ENCODE measurements around the gene TTC33.
"Not testable (repeated sequence)": the region's sequence is repeated elsewhere in the genome, so short reads cannot be mapped to it uniquely, and the experiment has no call there.

DNA sequence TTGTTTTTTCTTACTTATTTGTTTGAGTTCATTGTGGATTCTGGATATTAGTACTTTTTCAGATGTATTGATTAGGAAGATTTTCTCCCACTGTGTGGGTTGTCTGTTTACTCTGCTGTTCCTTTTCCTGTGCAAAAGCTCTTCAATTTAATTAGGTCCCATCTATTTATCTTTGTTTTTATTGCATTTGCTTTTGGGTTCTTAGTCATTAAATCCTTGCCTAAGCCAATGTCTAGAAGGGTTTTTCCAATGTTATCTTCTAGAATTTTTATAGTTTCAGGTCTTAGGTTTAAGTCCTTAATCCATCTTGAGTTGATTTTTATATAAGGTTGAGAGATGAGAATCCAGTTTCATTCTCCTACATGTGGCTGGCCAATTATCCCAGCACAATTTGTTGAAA is 38.6 kb upstream of the TTC33 start:
- TF ChIP-seq, protein P1, sequence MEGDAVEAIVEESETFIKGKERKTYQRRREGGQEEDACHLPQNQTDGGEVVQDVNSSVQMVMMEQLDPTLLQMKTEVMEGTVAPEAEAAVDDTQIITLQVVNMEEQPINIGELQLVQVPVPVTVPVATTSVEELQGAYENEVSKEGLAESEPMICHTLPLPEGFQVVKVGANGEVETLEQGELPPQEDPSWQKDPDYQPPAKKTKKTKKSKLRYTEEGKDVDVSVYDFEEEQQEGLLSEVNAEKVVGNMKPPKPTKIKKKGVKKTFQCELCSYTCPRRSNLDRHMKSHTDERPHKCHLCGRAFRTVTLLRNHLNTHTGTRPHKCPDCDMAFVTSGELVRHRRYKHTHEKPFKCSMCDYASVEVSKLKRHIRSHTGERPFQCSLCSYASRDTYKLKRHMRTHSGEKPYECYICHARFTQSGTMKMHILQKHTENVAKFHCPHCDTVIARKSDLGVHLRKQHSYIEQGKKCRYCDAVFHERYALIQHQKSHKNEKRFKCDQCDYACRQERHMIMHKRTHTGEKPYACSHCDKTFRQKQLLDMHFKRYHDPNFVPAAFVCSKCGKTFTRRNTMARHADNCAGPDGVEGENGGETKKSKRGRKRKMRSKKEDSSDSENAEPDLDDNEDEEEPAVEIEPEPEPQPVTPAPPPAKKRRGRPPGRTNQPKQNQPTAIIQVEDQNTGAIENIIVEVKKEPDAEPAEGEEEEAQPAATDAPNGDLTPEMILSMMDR (IDR thresholded peaks at IDR 0.05) = not testable (repeated sequence)
- TF ChIP-seq, protein P2, sequence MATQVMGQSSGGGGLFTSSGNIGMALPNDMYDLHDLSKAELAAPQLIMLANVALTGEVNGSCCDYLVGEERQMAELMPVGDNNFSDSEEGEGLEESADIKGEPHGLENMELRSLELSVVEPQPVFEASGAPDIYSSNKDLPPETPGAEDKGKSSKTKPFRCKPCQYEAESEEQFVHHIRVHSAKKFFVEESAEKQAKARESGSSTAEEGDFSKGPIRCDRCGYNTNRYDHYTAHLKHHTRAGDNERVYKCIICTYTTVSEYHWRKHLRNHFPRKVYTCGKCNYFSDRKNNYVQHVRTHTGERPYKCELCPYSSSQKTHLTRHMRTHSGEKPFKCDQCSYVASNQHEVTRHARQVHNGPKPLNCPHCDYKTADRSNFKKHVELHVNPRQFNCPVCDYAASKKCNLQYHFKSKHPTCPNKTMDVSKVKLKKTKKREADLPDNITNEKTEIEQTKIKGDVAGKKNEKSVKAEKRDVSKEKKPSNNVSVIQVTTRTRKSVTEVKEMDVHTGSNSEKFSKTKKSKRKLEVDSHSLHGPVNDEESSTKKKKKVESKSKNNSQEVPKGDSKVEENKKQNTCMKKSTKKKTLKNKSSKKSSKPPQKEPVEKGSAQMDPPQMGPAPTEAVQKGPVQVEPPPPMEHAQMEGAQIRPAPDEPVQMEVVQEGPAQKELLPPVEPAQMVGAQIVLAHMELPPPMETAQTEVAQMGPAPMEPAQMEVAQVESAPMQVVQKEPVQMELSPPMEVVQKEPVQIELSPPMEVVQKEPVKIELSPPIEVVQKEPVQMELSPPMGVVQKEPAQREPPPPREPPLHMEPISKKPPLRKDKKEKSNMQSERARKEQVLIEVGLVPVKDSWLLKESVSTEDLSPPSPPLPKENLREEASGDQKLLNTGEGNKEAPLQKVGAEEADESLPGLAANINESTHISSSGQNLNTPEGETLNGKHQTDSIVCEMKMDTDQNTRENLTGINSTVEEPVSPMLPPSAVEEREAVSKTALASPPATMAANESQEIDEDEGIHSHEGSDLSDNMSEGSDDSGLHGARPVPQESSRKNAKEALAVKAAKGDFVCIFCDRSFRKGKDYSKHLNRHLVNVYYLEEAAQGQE (IDR thresholded peaks at IDR 0.05; ENCODE audit: insufficient read depth in 1 of 2, low read depth in 2 of 2, low read length in 1 of 2) = not testable (repeated sequence)
- not testable (repeated sequence) for TF ChIP-seq TCF7L2, POLR2AphosphoS5 (IDR thresholded peaks at IDR 0.05; ENCODE audit: low read depth, low read length)
